K562 (cell line): Measurements from ENCODE around the gene DPM1. TPM values are rescaled to one million over a fixed set of nuclear protein-coding genes. Genes with fewer than 3 reads are reported as not detected.

Experiments
- DMBX1 ChIP-seq: fragments of 250-450 bp; sonication (Bioruptor Pico); IDR thresholded peaks from 2 replicates; pipeline ENCODE4 v1.8.0; 2022; ENCODE audit warnings: inconsistent platforms, mild to moderate bottlenecking, moderate library complexity, borderline replicate concordance
- GATA2 ChIP-seq: sonication (generic); formaldehyde crosslinking; IDR thresholded peaks from 2 replicates; pipeline ENCODE4 v1.4.0; 2020; ENCODE audit warnings: mild to moderate bottlenecking, missing genetic modification reagents
- MTA3 ChIP-seq: fragments of 450-650 bp; formaldehyde crosslinking; IDR thresholded peaks from 2 replicates; pipeline ENCODE4 v1.6.1; 2017; ENCODE audit warnings: mild to moderate bottlenecking, borderline replicate concordance
- NELFE ChIP-seq: IDR thresholded peaks from 2 replicates; pipeline ENCODE4 v1.6.1; 2011; ENCODE audit warnings: mild to moderate bottlenecking; ENCODE audit not compliant: insufficient read depth, insufficient read length
- NR1H2 ChIP-seq: sonication (generic); formaldehyde crosslinking; IDR thresholded peaks from 2 replicates; pipeline ENCODE4 v1.4.0; 2020; ENCODE audit warnings: mild to moderate bottlenecking, missing genetic modification reagents
- PCBP1 ChIP-seq: fragments of 200-400 bp; formaldehyde crosslinking; IDR thresholded peaks from 2 replicates; pipeline ENCODE4 v1.6.1; 2018; ENCODE audit warnings: mild to moderate bottlenecking, low read depth, low read length; ENCODE audit not compliant: poor library complexity, severe bottlenecking
- SIRT6 ChIP-seq: IDR thresholded peaks from one replicate; pipeline ENCODE4 v1.6.1; 2012; ENCODE audit warnings: low read depth, mild to moderate bottlenecking, control low read depth, inconsistent platforms, low read length, moderate library complexity
- ZFX ChIP-seq: sonication (generic); formaldehyde crosslinking; IDR thresholded peaks from 2 replicates; pipeline ENCODE4 v1.8.0; 2022; ENCODE audit warnings: mild to moderate bottlenecking, missing genetic modification reagents, moderate library complexity
- ZNF764 ChIP-seq: fragments of 250-450 bp; sonication (Bioruptor Pico); IDR thresholded peaks from 2 replicates; pipeline ENCODE4 v1.4.0; 2020; ENCODE audit warnings: low read depth, mild to moderate bottlenecking, moderate library complexity
- polyA plus RNA-seq, 8 experiments: library from polyadenylated mRNA; depleted of rRNA in 4 of 8; stranded (reverse) in 5 of 8; unstranded in 3 of 8; fragments of >200 nt; fragmentation: Nextera tagmentation in 2 of 8; fragmentation: Illumina TruSeq in 1 of 8; extraction: Ambion mirVana in 2 of 8; extraction: Trizol in 1 of 8; gene quantifications; 2 replicates each; pipeline versions ENCODE4 v1.2.1 to v1.2.3, GENCODE V29; 2011 to 2014; ENCODE audit warnings: inconsistent platforms in 1 of 8, missing spikeins in 1 of 8
- total RNA-seq, 7 experiments: library from RNA; depleted of rRNA in 6 of 7; stranded (reverse); fragments of >200 nt in 6 of 7; fragmentation: Illumina TruSeq in 2 of 7; extraction: Trizol in 2 of 7; gene quantifications; 2 replicates each; pipeline versions ENCODE4 v1.2.1 to v1.2.3, GENCODE V29; 2011 to 2021; ENCODE audit warnings: low replicate concordance in 1 of 7
- TF ChIP-seq, protein P1 (sequence below): sonication (generic); formaldehyde crosslinking; IDR thresholded peaks from 2 replicates; pipeline ENCODE4 v1.8.0; 2023; ENCODE audit warnings: mild to moderate bottlenecking, missing genetic modification reagents
- TF ChIP-seq, protein P2 (sequence below): sonication (generic); formaldehyde crosslinking; IDR thresholded peaks from 2 replicates; pipeline ENCODE4 v1.8.0; 2022; ENCODE audit warnings: mild to moderate bottlenecking, missing genetic modification reagents
- TF ChIP-seq, protein P3 (sequence below), 2 experiments: fragments of 450-650 bp; IDR thresholded peaks; 2 replicates each; pipeline ENCODE4 v1.6.1; 2018; ENCODE audit warnings: mild to moderate bottlenecking in 2 of 2, low read depth in 1 of 2; ENCODE audit not compliant: partially characterized antibody in 2 of 2
- TF ChIP-seq, protein P4 (sequence below): fragments of 450-650 bp; IDR thresholded peaks from 2 replicates; pipeline ENCODE4 v1.6.1; 2016; ENCODE audit warnings: antibody characterized with exemption

DPM1 gene
- total and polyA plus RNA-seq, 9 of the 15 experiments (the other 6 are each of a cell fraction or from before 2014, with no cell fraction given) = 75.2 to 190 (median 153) TPM

DNA sequence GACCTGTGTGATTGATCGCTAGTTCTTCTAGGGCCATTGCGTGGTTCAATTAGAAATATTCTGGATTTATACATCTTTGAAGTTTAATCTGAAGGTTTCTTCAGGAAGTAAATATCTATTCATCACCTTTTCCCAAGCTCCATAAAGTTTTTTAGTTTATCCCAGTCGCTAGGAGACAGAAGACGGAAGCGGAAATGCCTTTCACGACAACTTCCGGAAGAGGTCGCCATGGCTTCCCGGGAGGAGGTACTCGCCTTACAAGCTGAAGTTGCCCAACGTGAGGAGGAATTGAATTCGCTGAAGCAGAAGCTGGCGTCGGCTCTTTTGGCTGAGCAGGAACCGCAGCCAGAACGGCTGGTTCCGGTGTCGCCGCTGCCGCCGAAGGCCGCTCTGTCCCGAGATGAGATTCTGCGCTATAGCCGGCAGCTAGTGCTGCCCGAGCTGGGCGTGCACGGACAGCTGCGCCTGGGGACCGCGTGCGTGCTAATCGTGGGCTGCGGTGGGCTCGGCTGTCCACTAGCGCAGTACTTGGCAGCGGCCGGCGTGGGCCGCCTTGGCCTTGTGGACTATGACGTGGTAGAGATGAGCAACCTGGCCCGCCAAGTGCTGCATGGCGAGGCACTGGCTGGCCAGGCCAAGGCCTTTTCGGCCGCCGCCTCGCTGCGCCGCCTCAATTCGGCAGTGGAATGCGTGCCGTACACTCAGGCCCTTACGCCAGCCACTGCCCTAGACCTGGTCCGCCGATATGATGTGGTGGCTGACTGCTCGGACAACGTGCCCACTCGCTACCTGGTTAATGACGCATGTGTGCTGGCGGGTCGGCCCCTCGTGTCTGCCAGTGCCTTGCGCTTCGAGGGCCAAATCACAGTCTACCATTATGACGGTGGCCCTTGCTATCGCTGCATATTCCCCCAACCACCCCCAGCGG, 547 bp upstream of the DPM1 start, which contains the start of gene MOCS3 (continued):
- TF ChIP-seq, protein P1, sequence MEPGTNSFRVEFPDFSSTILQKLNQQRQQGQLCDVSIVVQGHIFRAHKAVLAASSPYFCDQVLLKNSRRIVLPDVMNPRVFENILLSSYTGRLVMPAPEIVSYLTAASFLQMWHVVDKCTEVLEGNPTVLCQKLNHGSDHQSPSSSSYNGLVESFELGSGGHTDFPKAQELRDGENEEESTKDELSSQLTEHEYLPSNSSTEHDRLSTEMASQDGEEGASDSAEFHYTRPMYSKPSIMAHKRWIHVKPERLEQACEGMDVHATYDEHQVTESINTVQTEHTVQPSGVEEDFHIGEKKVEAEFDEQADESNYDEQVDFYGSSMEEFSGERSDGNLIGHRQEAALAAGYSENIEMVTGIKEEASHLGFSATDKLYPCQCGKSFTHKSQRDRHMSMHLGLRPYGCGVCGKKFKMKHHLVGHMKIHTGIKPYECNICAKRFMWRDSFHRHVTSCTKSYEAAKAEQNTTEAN = no peak
- TF ChIP-seq MTA3 (no peak), ZFX (CRISPR knock-in tag) (peak; percentile 55), SIRT6 (no peak), NELFE (no peak), ZNF764 (CRISPR knock-in tag) (no peak), GATA2 (no peak), PCBP1 (no peak), DMBX1 (no peak), NR1H2 (CRISPR knock-in tag) (no peak)
- TF ChIP-seq, protein P2, sequence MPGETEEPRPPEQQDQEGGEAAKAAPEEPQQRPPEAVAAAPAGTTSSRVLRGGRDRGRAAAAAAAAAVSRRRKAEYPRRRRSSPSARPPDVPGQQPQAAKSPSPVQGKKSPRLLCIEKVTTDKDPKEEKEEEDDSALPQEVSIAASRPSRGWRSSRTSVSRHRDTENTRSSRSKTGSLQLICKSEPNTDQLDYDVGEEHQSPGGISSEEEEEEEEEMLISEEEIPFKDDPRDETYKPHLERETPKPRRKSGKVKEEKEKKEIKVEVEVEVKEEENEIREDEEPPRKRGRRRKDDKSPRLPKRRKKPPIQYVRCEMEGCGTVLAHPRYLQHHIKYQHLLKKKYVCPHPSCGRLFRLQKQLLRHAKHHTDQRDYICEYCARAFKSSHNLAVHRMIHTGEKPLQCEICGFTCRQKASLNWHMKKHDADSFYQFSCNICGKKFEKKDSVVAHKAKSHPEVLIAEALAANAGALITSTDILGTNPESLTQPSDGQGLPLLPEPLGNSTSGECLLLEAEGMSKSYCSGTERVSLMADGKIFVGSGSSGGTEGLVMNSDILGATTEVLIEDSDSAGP (CRISPR knock-in tag) = no peak
- TF ChIP-seq, protein P3, sequence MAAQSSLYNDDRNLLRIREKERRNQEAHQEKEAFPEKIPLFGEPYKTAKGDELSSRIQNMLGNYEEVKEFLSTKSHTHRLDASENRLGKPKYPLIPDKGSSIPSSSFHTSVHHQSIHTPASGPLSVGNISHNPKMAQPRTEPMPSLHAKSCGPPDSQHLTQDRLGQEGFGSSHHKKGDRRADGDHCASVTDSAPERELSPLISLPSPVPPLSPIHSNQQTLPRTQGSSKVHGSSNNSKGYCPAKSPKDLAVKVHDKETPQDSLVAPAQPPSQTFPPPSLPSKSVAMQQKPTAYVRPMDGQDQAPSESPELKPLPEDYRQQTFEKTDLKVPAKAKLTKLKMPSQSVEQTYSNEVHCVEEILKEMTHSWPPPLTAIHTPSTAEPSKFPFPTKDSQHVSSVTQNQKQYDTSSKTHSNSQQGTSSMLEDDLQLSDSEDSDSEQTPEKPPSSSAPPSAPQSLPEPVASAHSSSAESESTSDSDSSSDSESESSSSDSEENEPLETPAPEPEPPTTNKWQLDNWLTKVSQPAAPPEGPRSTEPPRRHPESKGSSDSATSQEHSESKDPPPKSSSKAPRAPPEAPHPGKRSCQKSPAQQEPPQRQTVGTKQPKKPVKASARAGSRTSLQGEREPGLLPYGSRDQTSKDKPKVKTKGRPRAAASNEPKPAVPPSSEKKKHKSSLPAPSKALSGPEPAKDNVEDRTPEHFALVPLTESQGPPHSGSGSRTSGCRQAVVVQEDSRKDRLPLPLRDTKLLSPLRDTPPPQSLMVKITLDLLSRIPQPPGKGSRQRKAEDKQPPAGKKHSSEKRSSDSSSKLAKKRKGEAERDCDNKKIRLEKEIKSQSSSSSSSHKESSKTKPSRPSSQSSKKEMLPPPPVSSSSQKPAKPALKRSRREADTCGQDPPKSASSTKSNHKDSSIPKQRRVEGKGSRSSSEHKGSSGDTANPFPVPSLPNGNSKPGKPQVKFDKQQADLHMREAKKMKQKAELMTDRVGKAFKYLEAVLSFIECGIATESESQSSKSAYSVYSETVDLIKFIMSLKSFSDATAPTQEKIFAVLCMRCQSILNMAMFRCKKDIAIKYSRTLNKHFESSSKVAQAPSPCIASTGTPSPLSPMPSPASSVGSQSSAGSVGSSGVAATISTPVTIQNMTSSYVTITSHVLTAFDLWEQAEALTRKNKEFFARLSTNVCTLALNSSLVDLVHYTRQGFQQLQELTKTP (IDR thresholded peaks at IDR 0.05; ENCODE audit: low read depth in 1 of 2, partially characterized antibody in 2 of 2) = no peak
- TF ChIP-seq, protein P4, sequence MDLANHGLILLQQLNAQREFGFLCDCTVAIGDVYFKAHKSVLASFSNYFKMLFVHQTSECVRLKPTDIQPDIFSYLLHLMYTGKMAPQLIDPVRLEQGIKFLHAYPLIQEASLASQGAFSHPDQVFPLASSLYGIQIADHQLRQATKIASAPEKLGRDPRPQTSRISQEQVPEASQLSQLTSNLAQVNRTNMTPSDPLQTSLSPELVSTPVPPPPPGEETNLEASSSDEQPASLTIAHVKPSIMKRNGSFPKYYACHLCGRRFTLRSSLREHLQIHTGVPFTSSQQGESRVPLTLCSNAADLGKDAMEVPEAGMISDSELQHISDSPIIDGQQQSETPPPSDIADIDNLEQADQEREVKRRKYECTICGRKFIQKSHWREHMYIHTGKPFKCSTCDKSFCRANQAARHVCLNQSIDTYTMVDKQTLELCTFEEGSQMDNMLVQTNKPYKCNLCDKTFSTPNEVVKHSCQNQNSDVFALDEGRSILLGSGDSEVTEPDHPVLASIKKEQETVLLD = no peak
